Renal cortex interstitium (tissue), 11 donors: ENCODE data around the gene NEUROG3. TPM values are rescaled to one million over a fixed set of nuclear protein-coding genes. Genes with fewer than 3 reads are reported as not detected.
A peak's percentile ranks its signal among the peaks of the same experiment; 100 is the strongest.

Source experiments
- DNase-seq, 11 donors: peaks; one replicate each; pipeline ENCODE4 v3.0.0-alpha.2; 2013; ENCODE audit warnings: low read depth in 9 of 11, low spot score in 4 of 11; ENCODE audit errors: extremely low read depth in 1 of 11
- polyA plus RNA-seq, 3 donors: library from polyadenylated mRNA; unstranded; fragments of 120-200 nt; gene quantifications; one replicate each; pipeline ENCODE4 v1.2.1, GENCODE V29; 2013; ENCODE audit not compliant: insufficient read length in 3 of 3

The NEUROG3 gene
- polyA plus RNA-seq, 3 donors = not detected

GRCh38 chr10:69575164-69575722 is 2.0 kb upstream of the NEUROG3 start:
- DNase-seq = no peak

GRCh38 chr10:69574571-69574978 is 1.4 kb upstream of the NEUROG3 start:
- peak in 1 of 11 donors; percentile 10 for DNase-seq

- no peak for DNase-seq
Measured at GRCh38 chr10:69572159-69573055, 815 bp downstream of the NEUROG3 start.

GRCh38 chr10:69571618-69572158 is 1.5 kb downstream of the NEUROG3 start:
- no peak for DNase-seq

- DNase-seq = no peak
Measured at GRCh38 chr10:69570050-69570816, 3.0 kb downstream of the NEUROG3 start.

GRCh38 chr10:69569396-69569934 is 3.8 kb downstream of the NEUROG3 start:
- DNase-seq = no peak

- DNase-seq = no peak
Measured at GRCh38 chr10:69568472-69569395, 4.5 kb downstream of the NEUROG3 start.

- DNase-seq = peak; percentile 41 to 73 (median 64)
Measured at GRCh38 chr10:69567920-69568319, 5.3 kb downstream of the NEUROG3 start.

- DNase-seq = no peak
Measured at GRCh38 chr10:69562731-69563254, 10.4 kb downstream of the NEUROG3 start.

GRCh38 chr10:69559525-69559924 is 13.7 kb downstream of the NEUROG3 start:
- DNase-seq = no peak

GRCh38 chr10:69558559-69558958 is 14.7 kb downstream of the NEUROG3 start:
- DNase-seq = no peak

- no peak for DNase-seq
Measured at GRCh38 chr10:69554611-69555010, 18.6 kb downstream of the NEUROG3 start.

- no peak for DNase-seq
Measured at GRCh38 chr10:69553328-69553727, 19.9 kb downstream of the NEUROG3 start.

- DNase-seq = no peak
Measured at GRCh38 chr10:69552268-69552667, 21.0 kb downstream of the NEUROG3 start.

GRCh38 chr10:69549959-69550358 is 23.3 kb downstream of the NEUROG3 start:
- DNase-seq = no peak

- DNase-seq = no peak
Measured at GRCh38 chr10:69541463-69541862, 31.8 kb downstream of the NEUROG3 start.

GRCh38 chr10:69538461-69538860 is 34.8 kb downstream of the NEUROG3 start:
- DNase-seq = no peak

GRCh38 chr10:69537449-69537848 is 35.8 kb downstream of the NEUROG3 start:
- DNase-seq = no peak
